CD4-positive, alpha-beta T cell treated with Interleukin-6 at 100 ng/mL for 8 hours (primary cell): Measurements from ENCODE around the gene PHF5A.

Experiments
- DNase-seq: peaks from one replicate; pipeline ENCODE4 v3.0.0-alpha.2; 2020; ENCODE audit warnings: mixed read lengths, low spot score

PHF5A gene

DNA sequence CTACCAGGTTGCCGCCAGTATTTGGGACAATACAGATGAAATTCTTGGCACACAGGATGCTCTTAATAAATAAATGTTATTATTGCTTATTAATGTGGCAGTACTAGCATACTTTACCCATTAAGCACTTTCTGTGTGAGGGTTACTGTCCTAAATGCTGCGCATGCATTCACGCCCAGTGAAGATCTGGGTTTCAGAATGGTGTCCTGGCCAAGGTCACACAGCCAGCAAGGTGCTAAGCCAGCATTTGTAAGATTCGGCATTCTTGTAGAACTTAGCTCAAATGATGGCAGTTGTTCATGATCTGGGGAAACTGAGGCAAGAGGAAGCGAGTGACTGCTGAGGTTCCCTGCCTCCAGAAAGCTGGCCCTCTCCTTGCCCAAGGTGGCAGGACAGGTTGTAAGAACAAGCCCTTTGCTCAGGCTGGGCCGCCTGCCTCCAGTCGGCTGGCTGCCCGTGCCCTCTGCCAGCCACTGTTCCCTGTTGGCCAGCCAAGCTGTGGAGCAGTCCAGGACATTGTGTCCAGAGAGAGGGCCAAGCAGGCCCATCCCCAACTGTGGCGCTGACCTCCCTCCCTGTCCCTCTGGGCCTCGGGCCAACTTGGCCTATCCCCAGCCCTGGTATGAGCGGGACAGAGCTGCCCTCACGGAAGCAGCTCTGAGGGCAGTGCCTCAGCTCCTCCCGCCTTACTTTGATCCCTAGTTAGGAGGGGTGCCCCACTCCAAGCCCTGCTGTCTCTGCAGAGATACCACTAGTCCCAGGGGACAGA lies 50.7 kb downstream of the PHF5A start:
- no peak for DNase-seq

DNA sequence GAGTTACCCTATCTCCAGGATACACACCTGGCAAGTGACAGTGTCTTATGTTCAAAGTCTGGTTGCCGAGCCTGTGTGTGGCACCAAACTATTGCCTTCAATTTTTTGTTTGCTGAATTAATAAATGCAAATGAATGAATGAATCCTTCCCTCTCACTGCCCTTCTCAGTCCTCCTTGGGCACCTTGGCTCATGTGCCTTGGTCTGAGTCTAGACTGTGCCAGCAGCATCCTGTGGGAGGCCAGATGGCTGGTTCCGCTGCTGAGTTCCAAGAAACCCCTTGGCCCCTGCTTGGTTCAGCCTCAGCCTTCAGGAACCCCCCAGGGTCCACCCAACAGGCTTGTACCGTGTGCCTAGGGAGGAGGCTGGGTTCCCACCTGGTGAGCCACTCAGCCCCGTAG lies 52.9 kb downstream of the PHF5A start:
- DNase-seq, result no peak

GRCh38 chr22:41411021-41411851 lies 57.3 kb downstream of the PHF5A start:
- no peak for DNase-seq

- no peak for DNase-seq
Observed at GRCh38 chr22:41410311-41410751, 58.2 kb downstream of the PHF5A start.
